HEK293 (cell line): ENCODE results near the gene NEB.

Experiments used
- CTCF ChIA-PET: fragments of 350-600 bp; formaldehyde crosslinking; extraction: SDS; loops from one replicate; lab custom pipeline; 2021; ENCODE audit warnings: antibody characterized with exemption; lab: Yijun Ruan, JAX
- POLR2A ChIA-PET: fragments of 300-600 bp; formaldehyde crosslinking; extraction: SDS; loops from one replicate; lab custom pipeline; 2020; ENCODE audit warnings: antibody characterized with exemption, inconsistent platforms; lab: Yijun Ruan, JAX
- H3K27ac ChIP-seq: fragments of 200-500 bp; sonication (Bioruptor generic); 2 replicates; pipeline ENCODE4 v1.5.1; 2014; ENCODE audit warnings: low read depth, low read length, control low read depth, inconsistent platforms; ENCODE audit errors: extremely low read depth
- H3K36me3 ChIP-seq, 2 experiments: fragments of 200-500 bp in 1 of 2; sonication (Bioruptor generic) in 1 of 2; 1 replicate in 1 of 2; 2 replicates in 1 of 2; pipeline ENCODE4 v1.5.1; 2014 to 2017; ENCODE audit warnings: inconsistent platforms in 2 of 2, low read length in 2 of 2; ENCODE audit not compliant: control insufficient read depth in 2 of 2, insufficient read depth in 1 of 2
- H3K4me1 ChIP-seq: fragments of 200-500 bp; sonication (Bioruptor generic); 2 replicates; pipeline ENCODE4 v1.5.1; 2014; ENCODE audit warnings: mild to moderate bottlenecking, low read length, inconsistent platforms; ENCODE audit not compliant: control insufficient read depth, insufficient read depth
- H3K4me3 ChIP-seq: 2 replicates; pipeline ENCODE4 v1.5.1; 2011; ENCODE audit warnings: low read depth, mild to moderate bottlenecking, control low read depth, low read length, moderate library complexity
- H3K9me3 ChIP-seq: fragments of 200-500 bp; sonication (Bioruptor generic); 2 replicates; pipeline ENCODE4 v1.5.1; 2014; ENCODE audit warnings: low read depth, low read length, inconsistent platforms; ENCODE audit not compliant: control insufficient read depth, insufficient read depth
- AEBP2 ChIP-seq: fragments of 450-650 bp; formaldehyde crosslinking; IDR thresholded peaks from 2 replicates; pipeline ENCODE4 v1.5.1; 2016; ENCODE audit warnings: missing biosample characterization, missing genetic modification characterization, borderline replicate concordance
- FEZF1 ChIP-seq: fragments of 450-650 bp; formaldehyde crosslinking; IDR thresholded peaks from 2 replicates; pipeline ENCODE4 v1.5.1; 2016; ENCODE audit warnings: missing biosample characterization, missing genetic modification characterization
- PRDM4 ChIP-seq: fragments of 450-650 bp; formaldehyde crosslinking; IDR thresholded peaks from 2 replicates; pipeline ENCODE4 v1.5.1; 2017; ENCODE audit warnings: missing biosample characterization, missing genetic modification characterization
- REST ChIP-seq: fragments of 450-650 bp; formaldehyde crosslinking; IDR thresholded peaks from 2 replicates; pipeline ENCODE4 v1.5.1; 2016; ENCODE audit warnings: missing biosample characterization, missing genetic modification characterization
- SP3 ChIP-seq: fragments of 450-650 bp; formaldehyde crosslinking; IDR thresholded peaks from 2 replicates; pipeline ENCODE4 v1.5.1; 2016; ENCODE audit warnings: missing biosample characterization, missing genetic modification characterization
- TCF7L2 ChIP-seq: IDR thresholded peaks from 2 replicates; pipeline ENCODE4 v1.6.1; 2011; ENCODE audit warnings: low read depth, mild to moderate bottlenecking, inconsistent platforms, low read length, moderate library complexity, borderline replicate concordance
- TSHZ1 ChIP-seq: fragments of 450-650 bp; formaldehyde crosslinking; IDR thresholded peaks from 2 replicates; pipeline ENCODE4 v1.5.1; 2016; ENCODE audit warnings: missing biosample characterization, missing genetic modification characterization, borderline replicate concordance
- ZBTB10 ChIP-seq: fragments of 450-650 bp; formaldehyde crosslinking; IDR thresholded peaks from 2 replicates; pipeline ENCODE4 v1.5.1; 2016; ENCODE audit warnings: missing biosample characterization, missing genetic modification characterization
- ZNF26 ChIP-seq: fragments of 450-650 bp; formaldehyde crosslinking; IDR thresholded peaks from 2 replicates; pipeline ENCODE4 v1.5.1; 2016; ENCODE audit warnings: missing biosample characterization, missing genetic modification characterization
- ZNF280C ChIP-seq: fragments of 450-650 bp; formaldehyde crosslinking; IDR thresholded peaks from 2 replicates; pipeline ENCODE4 v1.5.1; 2016; ENCODE audit warnings: missing biosample characterization, missing genetic modification characterization
- ZNF362 ChIP-seq: fragments of 450-650 bp; formaldehyde crosslinking; IDR thresholded peaks from 2 replicates; pipeline ENCODE4 v1.5.1; 2016; ENCODE audit warnings: missing biosample characterization, missing genetic modification characterization
- ZNF366 ChIP-seq: fragments of 450-650 bp; formaldehyde crosslinking; conservative IDR thresholded peaks from 2 replicates; pipeline ENCODE4 v1.5.1; 2016; ENCODE audit warnings: missing biosample characterization, missing genetic modification characterization
- ZNF433 ChIP-seq: fragments of 450-650 bp; formaldehyde crosslinking; IDR thresholded peaks from 2 replicates; pipeline ENCODE4 v1.5.1; 2016; ENCODE audit warnings: missing biosample characterization, missing genetic modification characterization, low read depth
- ZNF624 ChIP-seq: fragments of 450-650 bp; formaldehyde crosslinking; IDR thresholded peaks from 2 replicates; pipeline ENCODE4 v1.5.1; 2017; ENCODE audit warnings: missing biosample characterization, missing genetic modification characterization
- ZSCAN16 ChIP-seq: fragments of 450-650 bp; formaldehyde crosslinking; IDR thresholded peaks from 2 replicates; pipeline ENCODE4 v1.5.1; 2016; ENCODE audit warnings: missing biosample characterization, missing genetic modification characterization

The NEB gene

GRCh38 chr2:151654085-151654484 lies 80.2 kb downstream of the NEB start:
- H3K27ac ChIP-seq: no peak overlapping the region
- no peaks in the 10 kb centered on the region for H3K4me1 ChIP-seq
- no peaks in the 10 kb centered on the region for H3K36me3 ChIP-seq
- POLR2A ChIA-PET: no interaction called here
- no peaks in the 10 kb centered on the region for H3K9me3 ChIP-seq
- H3K4me3 ChIP-seq: no peak overlapping the region
- TF ChIP-seq TCF7L2 (no peak), ZNF433 (tag by site-specific recombination) (no peak), ZNF26 (no peak), ZNF366 (no peak), REST (tag by site-specific recombination) (no peak), ZBTB10 (tag by site-specific recombination) (no peak), PRDM4 (tag by site-specific recombination) (no peak), SP3 (tag by site-specific recombination) (no peak), ZNF362 (no peak), ZSCAN16 (no peak), AEBP2 (tag by site-specific recombination) (no peak), ZNF624 (tag by site-specific recombination) (no peak), TSHZ1 (tag by site-specific recombination) (no peak), FEZF1 (tag by site-specific recombination) (no peak), ZNF280C (tag by site-specific recombination) (no peak)
- TF ChIP-seq, all 188 proteins: peak for 0
- CTCF ChIA-PET: interaction anchor here (1.0 kb wide), 1 partner anchor 12 kb away, joined by 3 read pairs; no protein-coding TSS in a partner anchor
